ENCODE measurements around the gene SHISA9. TPM values are rescaled to one million over a fixed set of nuclear protein-coding genes. Genes with fewer than 3 reads are reported as not detected.

SHISA9 gene
- polyA plus RNA-seq, 1 donor from 2014 or later: not detected

DNA sequence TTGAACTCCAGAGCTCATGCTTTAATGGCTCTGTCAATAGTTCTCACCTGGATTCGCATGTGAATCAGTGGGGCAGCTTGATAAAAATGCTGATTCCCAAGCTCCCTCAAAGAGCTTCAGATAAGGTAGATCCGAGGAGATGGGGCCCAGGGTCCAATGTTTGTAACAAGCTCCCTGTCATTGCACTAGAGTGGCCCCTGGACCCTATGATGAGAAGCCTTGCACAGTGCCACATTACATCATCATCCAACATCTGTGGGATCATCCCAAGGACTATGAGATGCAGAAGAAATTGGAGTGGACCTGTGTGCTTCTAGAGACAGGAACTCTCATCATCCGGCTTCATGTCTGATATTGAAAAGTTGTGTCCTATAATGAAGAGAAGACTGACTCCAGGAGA is 340.8 kb downstream of the SHISA9 start:
- Mint-ChIP-seq H3K36me3 (no peaks in the 10 kb centered on the region), H3K27me3 (no peaks in the 10 kb centered on the region), H3K4me1 (no peaks in the 10 kb centered on the region), H3K9me3 (no peaks in the 10 kb centered on the region), H3K4me3 (no peak overlapping the region), H3K27ac (no peak overlapping the region)

GRCh38 chr16:13244770-13245169 is 343.4 kb downstream of the SHISA9 start:
- Mint-ChIP-seq H3K4me1 (no peaks in the 10 kb centered on the region), H3K9me3 (peaks cover 0 to 5% (median 0%) of the 10 kb centered on the region in 3 donors), H3K4me3 (no peak overlapping the region), H3K36me3 (no peaks in the 10 kb centered on the region), H3K27me3 (no peaks in the 10 kb centered on the region), H3K27ac (no peak overlapping the region)

- no peaks in the 10 kb centered on the region for H3K27me3 Mint-ChIP-seq
- peaks cover 0 to 5% (median 0%) of the 10 kb centered on the region in 3 donors for H3K9me3 Mint-ChIP-seq
- no peaks in the 10 kb centered on the region for H3K4me1 Mint-ChIP-seq
- H3K4me3 Mint-ChIP-seq: no peak overlapping the region
- H3K27ac Mint-ChIP-seq: no peak overlapping the region
- H3K36me3 Mint-ChIP-seq: no peaks in the 10 kb centered on the region
Measured at GRCh38 chr16:13245713-13246377, 344.4 kb downstream of the SHISA9 start.

- peaks cover 5 to 19% (median 11%) of the 10 kb centered on the region in 3 donors for H3K9me3 Mint-ChIP-seq
- H3K36me3 Mint-ChIP-seq: no peaks in the 10 kb centered on the region
- no peak overlapping the region for H3K27ac Mint-ChIP-seq
- H3K4me3 Mint-ChIP-seq: no peak overlapping the region
- H3K4me1 Mint-ChIP-seq: peaks cover 0 to 1% (median 0%) of the 10 kb centered on the region in 3 donors
- no peaks in the 10 kb centered on the region for H3K27me3 Mint-ChIP-seq
Measured at GRCh38 chr16:13254998-13255614, 353.7 kb downstream of the SHISA9 start.

GRCh38 chr16:13262270-13263090 is 361.1 kb downstream of the SHISA9 start:
- Mint-ChIP-seq H3K27ac (no peak overlapping the region), H3K36me3 (no peaks in the 10 kb centered on the region), H3K4me3 (no peak overlapping the region), H3K4me1 (no peaks in the 10 kb centered on the region), H3K27me3 (peaks cover 3% of the 10 kb centered on the region), H3K9me3 (peaks cover 0 to 18% (median 11%) of the 10 kb centered on the region in 3 donors)

DNA sequence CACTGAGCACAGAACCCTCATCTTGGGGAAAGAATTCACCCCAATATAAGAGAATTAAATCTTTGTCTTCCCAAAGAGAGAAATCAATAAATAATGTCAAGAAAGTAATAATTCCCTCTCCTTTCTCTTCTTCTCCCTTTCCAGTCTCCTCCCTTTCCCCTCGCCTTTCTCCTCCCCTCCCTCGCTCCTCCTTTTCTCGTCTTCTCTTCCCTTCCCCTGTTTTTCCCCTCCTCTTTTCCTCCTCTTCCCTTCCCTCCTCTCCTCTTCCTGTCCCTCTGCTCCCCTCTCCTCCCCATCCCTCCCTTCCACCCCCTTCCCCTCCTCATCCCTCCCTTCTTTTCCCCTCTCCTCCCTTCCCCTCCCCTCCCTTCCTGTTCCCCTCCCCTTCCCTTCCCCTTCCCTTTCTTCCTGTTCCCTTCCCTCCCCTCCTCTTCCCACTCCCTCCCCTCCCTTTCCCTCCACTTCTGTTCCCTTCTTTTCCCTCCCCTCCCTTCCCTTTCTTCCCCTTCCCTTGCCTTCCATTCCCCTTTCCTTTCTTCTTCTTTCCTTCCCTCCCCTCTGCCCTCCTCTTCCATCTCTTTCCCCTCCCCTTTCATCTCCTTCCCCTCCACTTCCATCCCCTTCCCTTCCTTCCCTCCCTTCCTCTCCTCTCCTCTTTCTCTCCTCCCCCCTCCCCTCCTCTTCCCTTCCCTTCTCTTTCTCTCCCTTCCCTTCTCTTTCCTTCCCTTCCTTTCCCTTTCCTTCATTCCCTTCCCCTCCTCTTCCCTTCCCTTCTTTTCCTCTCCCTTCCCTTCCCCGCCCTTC is 363.6 kb downstream of the SHISA9 start:
- H3K9me3 Mint-ChIP-seq: peaks cover 3 to 11% (median 10%) of the 10 kb centered on the region in 3 donors
- no peak overlapping the region for H3K27ac Mint-ChIP-seq
- H3K36me3 Mint-ChIP-seq: no peaks in the 10 kb centered on the region
- H3K4me3 Mint-ChIP-seq: no peak overlapping the region
- peaks cover 3% of the 10 kb centered on the region for H3K27me3 Mint-ChIP-seq
- no peaks in the 10 kb centered on the region for H3K4me1 Mint-ChIP-seq

DNA sequence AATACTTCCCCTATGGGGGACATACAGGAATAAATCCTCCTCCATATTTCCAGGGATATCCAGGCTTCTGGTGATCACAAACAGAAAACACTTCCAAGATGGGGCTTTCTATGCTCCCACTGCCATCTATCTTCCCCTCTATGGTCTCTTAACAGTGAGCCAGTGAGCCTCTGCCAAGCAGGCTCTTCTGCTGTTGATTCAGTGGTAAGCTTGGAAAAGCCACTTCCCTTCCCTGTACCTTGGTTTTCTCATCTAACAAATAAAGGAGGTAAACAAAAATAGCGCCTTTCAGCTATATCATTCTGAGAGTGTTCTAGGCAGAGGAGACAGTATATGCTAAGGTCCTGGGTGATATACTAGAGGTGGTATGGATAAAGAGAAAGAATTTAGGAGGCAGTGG is 368.0 kb downstream of the SHISA9 start:
- no peak overlapping the region for H3K4me3 Mint-ChIP-seq
- peaks cover 0 to 5% (median 3%) of the 10 kb centered on the region in 3 donors for H3K9me3 Mint-ChIP-seq
- no peaks in the 10 kb centered on the region for H3K4me1 Mint-ChIP-seq
- H3K27me3 Mint-ChIP-seq: peaks cover 3% of the 10 kb centered on the region
- no peak overlapping the region for H3K27ac Mint-ChIP-seq
- no peaks in the 10 kb centered on the region for H3K36me3 Mint-ChIP-seq

DNA sequence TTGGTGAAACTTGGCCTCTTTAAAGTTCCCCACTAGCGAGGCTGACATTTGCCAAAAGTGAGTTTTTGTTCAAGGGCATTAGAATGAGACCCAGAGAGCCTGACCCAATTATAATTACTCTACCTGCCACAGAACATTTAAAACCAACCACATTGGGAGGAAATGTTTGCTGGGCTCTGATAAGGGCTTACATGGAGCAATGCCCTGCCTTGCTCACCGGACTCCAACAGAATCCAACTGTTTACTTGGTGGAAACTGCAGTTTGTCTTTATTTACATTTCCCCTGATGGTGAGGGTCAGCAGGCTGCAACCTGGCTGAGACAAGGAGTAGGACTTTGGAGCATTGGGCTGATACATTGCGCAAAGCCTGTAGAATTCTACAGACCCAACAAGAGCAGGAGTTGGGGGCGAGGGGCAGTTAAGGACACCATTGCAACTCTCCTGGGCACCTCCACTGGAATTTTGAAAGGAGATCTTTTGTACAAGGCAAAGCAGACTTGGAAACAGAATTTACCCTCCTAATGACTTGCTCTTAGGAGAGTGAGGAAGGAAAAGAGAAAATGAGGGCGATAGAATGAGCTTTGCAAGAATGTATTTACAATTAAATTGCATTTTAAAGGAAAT is 368.6 kb downstream of the SHISA9 start:
- Mint-ChIP-seq H3K36me3 (no peaks in the 10 kb centered on the region), H3K4me1 (no peaks in the 10 kb centered on the region), H3K9me3 (peaks cover 0 to 7% (median 3%) of the 10 kb centered on the region in 3 donors), H3K27ac (no peak overlapping the region), H3K4me3 (no peak overlapping the region), H3K27me3 (peaks cover 3% of the 10 kb centered on the region)

- peaks cover 3% of the 10 kb centered on the region for H3K27me3 Mint-ChIP-seq
- H3K4me1 Mint-ChIP-seq: no peaks in the 10 kb centered on the region
- peaks cover 0 to 7% (median 3%) of the 10 kb centered on the region in 3 donors for H3K9me3 Mint-ChIP-seq
- no peak overlapping the region for H3K4me3 Mint-ChIP-seq
- H3K27ac Mint-ChIP-seq: no peak overlapping the region
- no peaks in the 10 kb centered on the region for H3K36me3 Mint-ChIP-seq
Measured at GRCh38 chr16:13270602-13271001, 369.2 kb downstream of the SHISA9 start.

DNA sequence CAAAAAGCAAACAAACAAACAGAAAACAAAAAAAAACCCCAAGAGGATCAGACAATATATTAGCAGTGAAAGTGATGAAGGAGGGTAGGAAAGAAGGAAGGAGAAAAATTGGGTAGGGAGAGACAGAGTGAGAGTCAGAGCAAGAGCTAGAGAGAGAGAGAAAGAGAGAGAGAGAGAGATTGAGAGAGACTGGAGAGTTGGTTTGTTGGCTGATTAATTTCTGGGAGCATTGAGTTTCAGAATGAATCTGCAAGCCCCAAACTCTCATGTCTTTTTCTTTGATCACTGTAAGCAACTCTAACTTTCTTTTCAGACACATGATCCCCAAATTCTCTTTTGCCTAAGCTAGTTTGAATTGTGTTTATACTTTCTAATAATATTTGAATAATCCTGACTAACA is 388.1 kb downstream of the SHISA9 start:
- H3K4me3 Mint-ChIP-seq: no peak overlapping the region
- H3K4me1 Mint-ChIP-seq: no peaks in the 10 kb centered on the region
- peaks cover 0 to 8% (median 5%) of the 10 kb centered on the region in 3 donors for H3K9me3 Mint-ChIP-seq
- no peaks in the 10 kb centered on the region for H3K36me3 Mint-ChIP-seq
- peaks cover 1% of the 10 kb centered on the region for H3K27me3 Mint-ChIP-seq
- no peak overlapping the region for H3K27ac Mint-ChIP-seq

Other genes starting within 250 kb of the SHISA9 start
- gene CPPED1, start 97.7 kb upstream of the SHISA9 start, polyA plus RNA-seq: 16.6 TPM

Data from IgD-negative memory B cell (primary cell).